PC-3 (cell line): Measurements from ENCODE around the gene PIGT. TPM values are rescaled to one million over a fixed set of nuclear protein-coding genes. Genes with fewer than 3 reads are reported as not detected.
A peak's percentile ranks its signal among the peaks of the same experiment; 100 is the strongest.

ENCODE experiments used
- ATAC-seq: fragments of 200-7000 bp; cut with Tn5 transposase; 2 replicates; pipeline ENCODE4 v1.9.1; 2020; ENCODE audit warnings: mild to moderate bottlenecking, moderate library complexity
- BruUV-seq: library from RNA; stranded (reverse); fragments of 400-500 nt; replicated peaks from 2 replicates; lab custom pipeline; 2021; lab: Mats Ljungman, UMichigan
- CTCF ChIA-PET: fragments of 300-600 bp; sonication (Branson Sonifier 250); formaldehyde crosslinking; loops from one replicate; lab custom pipeline; 2022; ENCODE audit warnings: antibody characterized with exemption; lab: Charles Lee
- POLR2A ChIA-PET: fragments of 300-600 bp; sonication (Branson Sonifier 250); formaldehyde crosslinking; loops from one replicate; lab custom pipeline; 2022; ENCODE audit warnings: antibody characterized with exemption; ENCODE audit not compliant: unreplicated experiment; lab: Charles Lee
- DNase-seq: peaks from one replicate; pipeline ENCODE4 v3.0.0-alpha.2; 2015
- H2AFZ ChIP-seq: fragments of 300-600 bp; sonication (generic); 2 replicates; pipeline ENCODE4 v1.6.0; 2016; ENCODE audit warnings: antibody characterized with exemption, low read length
- H3F3A ChIP-seq: fragments of 300-600 bp; sonication (generic); one replicate; pipeline ENCODE4 v1.6.0; 2017; ENCODE audit warnings: antibody characterized with exemption, low read length, control low read depth, mild to moderate bottlenecking; ENCODE audit not compliant: unreplicated experiment
- H3K27ac ChIP-seq: fragments of 300-600 bp; sonication (generic); 2 replicates; pipeline ENCODE4 v1.5.1; 2016; ENCODE audit warnings: mild to moderate bottlenecking, low read length
- H3K27me3 ChIP-seq: fragments of 300-600 bp; sonication (generic); 2 replicates; pipeline ENCODE4 v1.6.1; 2016; ENCODE audit warnings: low read length, mixed read lengths
- H3K36me3 ChIP-seq: fragments of 300-600 bp; sonication (generic); 2 replicates; pipeline ENCODE4 v1.6.1; 2016; ENCODE audit warnings: low read depth, mixed run types, low read length, mixed read lengths
- H3K4me1 ChIP-seq: fragments of 300-600 bp; sonication (generic); 2 replicates; pipeline ENCODE4 v1.5.1; 2016; ENCODE audit warnings: low read length; ENCODE audit not compliant: insufficient read depth
- H3K4me2 ChIP-seq: fragments of 300-600 bp; sonication (generic); 2 replicates; pipeline ENCODE4 v1.6.0; 2016; ENCODE audit warnings: low read length
- H3K4me3 ChIP-seq: fragments of 300-600 bp; sonication (generic); 2 replicates; pipeline ENCODE4 v1.5.1; 2016; ENCODE audit warnings: mild to moderate bottlenecking, low read length, mixed read lengths
- H3K79me2 ChIP-seq: fragments of 300-600 bp; sonication (generic); 2 replicates; pipeline ENCODE4 v1.6.1; 2017; ENCODE audit warnings: low read length, mixed read lengths
- H3K9ac ChIP-seq: fragments of 300-600 bp; sonication (generic); 2 replicates; pipeline ENCODE4 v1.6.0; 2016; ENCODE audit warnings: mild to moderate bottlenecking, low read length
- H3K9me2 ChIP-seq: fragments of 300-600 bp; sonication (generic); replicated peaks from 2 replicates; pipeline ENCODE4 v1.6.1; 2016; ENCODE audit warnings: mixed run types, low read length, mixed read lengths
- H3K9me3 ChIP-seq: fragments of 300-600 bp; sonication (generic); 2 replicates; pipeline ENCODE4 v1.6.1; 2016; ENCODE audit warnings: low read length, mixed read lengths
- H4K20me1 ChIP-seq: fragments of 300-600 bp; sonication (generic); 2 replicates; pipeline ENCODE4 v1.6.1; 2016; ENCODE audit warnings: low read length, mixed read lengths
- EZH2 ChIP-seq: fragments of 300-600 bp; sonication (generic); IDR thresholded peaks from one replicate; pipeline ENCODE4 v1.6.1; 2017; ENCODE audit warnings: antibody characterized with exemption, mild to moderate bottlenecking, low read length; ENCODE audit not compliant: unreplicated experiment
- EZH2phosphoT487 ChIP-seq: fragments of 300-600 bp; sonication (generic); IDR thresholded peaks from 2 replicates; pipeline ENCODE4 v1.6.1; 2018; ENCODE audit warnings: mild to moderate bottlenecking, antibody characterized with exemption, low read length, borderline replicate concordance
- intact Hi-C: fragments of 100-400 bp; cut with micrococcal nuclease; formaldehyde crosslinking; loops from 2 replicates; pipeline ENCODE4 v1.9.0; 2023
- total RNA-seq: library from RNA; depleted of rRNA; stranded (reverse); fragments of >200 nt; gene quantifications from 2 replicates; pipeline ENCODE4 v1.2.3, GENCODE V29; 2014
- TF ChIP-seq, protein P1 (sequence below): fragments of 300-600 bp; sonication (generic); conservative IDR thresholded peaks from 2 replicates; pipeline ENCODE4 v1.5.1; 2017; ENCODE audit warnings: antibody characterized with exemption, low read depth, mild to moderate bottlenecking, low read length

Gene PIGT
- total RNA-seq, 1 experiment from 2014 or later: 129 TPM

DNA sequence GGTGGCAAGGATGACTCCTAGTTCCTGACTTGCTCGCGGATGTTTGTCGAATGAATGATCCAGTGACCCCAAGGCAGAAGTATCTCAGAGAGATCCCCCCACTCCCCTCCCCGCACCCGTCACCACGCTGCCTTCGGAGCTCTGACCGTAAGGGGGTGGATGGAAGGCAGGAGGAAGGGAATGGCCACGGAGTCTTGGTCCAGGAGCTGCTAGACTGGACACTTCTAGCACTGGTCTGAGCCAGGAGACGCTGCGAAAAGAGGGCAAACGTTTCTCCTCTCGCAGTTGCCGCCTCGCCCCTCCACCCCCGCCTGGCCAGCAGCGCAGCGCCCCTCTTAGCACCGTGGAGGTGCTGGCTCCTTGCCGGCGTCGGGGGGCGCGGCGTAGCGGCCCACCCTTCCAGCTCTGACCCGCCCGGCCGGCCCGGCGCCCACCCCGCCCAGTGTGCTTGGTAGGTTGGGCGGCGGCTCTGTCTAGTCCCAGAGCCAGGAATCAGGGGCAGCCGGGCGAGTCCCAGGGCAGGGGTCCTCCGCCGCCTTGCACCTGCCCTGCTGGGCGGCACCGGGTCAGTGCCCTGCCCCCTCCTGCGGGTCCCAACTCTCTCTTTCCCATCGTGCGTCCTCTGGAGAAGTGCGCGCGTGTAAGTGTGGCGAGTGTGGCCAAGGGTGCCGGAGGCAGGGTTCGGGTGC lies 10.2 kb upstream of the PIGT start:
- no peaks in the 10 kb centered on the region for H3K9me2 ChIP-seq
- CTCF ChIA-PET: interaction anchor here (0.9 kb wide), 1 partner anchor 39 kb away, joined by 4 read pairs; no protein-coding TSS in a partner anchor
- peak overlapping the region; percentile 93 for H2AFZ ChIP-seq
- peak overlapping the region; percentile 88 for H3K4me3 ChIP-seq
- peaks cover 14% of the 10 kb centered on the region for H3K4me1 ChIP-seq
- H3K9me3 ChIP-seq: peaks cover 3% of the 10 kb centered on the region; the same call in 1 of the 2 replicates
- POLR2A ChIA-PET: interaction anchor here (0.6 kb wide), 1 partner anchor 958 kb away, joined by 5 read pairs; no protein-coding TSS in a partner anchor
- intact Hi-C loops: no loop called here
- DNase-seq (peak; percentile 71), ATAC-seq (peak; percentile 74)
- H3K27ac ChIP-seq: peak overlapping the region; percentile 30
- peak overlapping the region; percentile 80 for H3K9ac ChIP-seq
- BruUV-seq: TSS peak; percentile 42
- H3K27me3 ChIP-seq: no peaks in the 10 kb centered on the region
- no peak for TF ChIP-seq EZH2phosphoT487
- TF ChIP-seq, protein P1, sequence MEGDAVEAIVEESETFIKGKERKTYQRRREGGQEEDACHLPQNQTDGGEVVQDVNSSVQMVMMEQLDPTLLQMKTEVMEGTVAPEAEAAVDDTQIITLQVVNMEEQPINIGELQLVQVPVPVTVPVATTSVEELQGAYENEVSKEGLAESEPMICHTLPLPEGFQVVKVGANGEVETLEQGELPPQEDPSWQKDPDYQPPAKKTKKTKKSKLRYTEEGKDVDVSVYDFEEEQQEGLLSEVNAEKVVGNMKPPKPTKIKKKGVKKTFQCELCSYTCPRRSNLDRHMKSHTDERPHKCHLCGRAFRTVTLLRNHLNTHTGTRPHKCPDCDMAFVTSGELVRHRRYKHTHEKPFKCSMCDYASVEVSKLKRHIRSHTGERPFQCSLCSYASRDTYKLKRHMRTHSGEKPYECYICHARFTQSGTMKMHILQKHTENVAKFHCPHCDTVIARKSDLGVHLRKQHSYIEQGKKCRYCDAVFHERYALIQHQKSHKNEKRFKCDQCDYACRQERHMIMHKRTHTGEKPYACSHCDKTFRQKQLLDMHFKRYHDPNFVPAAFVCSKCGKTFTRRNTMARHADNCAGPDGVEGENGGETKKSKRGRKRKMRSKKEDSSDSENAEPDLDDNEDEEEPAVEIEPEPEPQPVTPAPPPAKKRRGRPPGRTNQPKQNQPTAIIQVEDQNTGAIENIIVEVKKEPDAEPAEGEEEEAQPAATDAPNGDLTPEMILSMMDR: no peak
- TF ChIP-seq EZH2: no peak
- no peaks in the 10 kb centered on the region for H4K20me1 ChIP-seq
- peak overlapping the region; percentile 99 for H3K4me2 ChIP-seq
- H3F3A ChIP-seq: no peaks in the 10 kb centered on the region
- peaks cover 6% of the 10 kb centered on the region; the same call in 1 of the 2 replicates for H3K36me3 ChIP-seq
- no peaks in the 10 kb centered on the region for H3K79me2 ChIP-seq

DNA sequence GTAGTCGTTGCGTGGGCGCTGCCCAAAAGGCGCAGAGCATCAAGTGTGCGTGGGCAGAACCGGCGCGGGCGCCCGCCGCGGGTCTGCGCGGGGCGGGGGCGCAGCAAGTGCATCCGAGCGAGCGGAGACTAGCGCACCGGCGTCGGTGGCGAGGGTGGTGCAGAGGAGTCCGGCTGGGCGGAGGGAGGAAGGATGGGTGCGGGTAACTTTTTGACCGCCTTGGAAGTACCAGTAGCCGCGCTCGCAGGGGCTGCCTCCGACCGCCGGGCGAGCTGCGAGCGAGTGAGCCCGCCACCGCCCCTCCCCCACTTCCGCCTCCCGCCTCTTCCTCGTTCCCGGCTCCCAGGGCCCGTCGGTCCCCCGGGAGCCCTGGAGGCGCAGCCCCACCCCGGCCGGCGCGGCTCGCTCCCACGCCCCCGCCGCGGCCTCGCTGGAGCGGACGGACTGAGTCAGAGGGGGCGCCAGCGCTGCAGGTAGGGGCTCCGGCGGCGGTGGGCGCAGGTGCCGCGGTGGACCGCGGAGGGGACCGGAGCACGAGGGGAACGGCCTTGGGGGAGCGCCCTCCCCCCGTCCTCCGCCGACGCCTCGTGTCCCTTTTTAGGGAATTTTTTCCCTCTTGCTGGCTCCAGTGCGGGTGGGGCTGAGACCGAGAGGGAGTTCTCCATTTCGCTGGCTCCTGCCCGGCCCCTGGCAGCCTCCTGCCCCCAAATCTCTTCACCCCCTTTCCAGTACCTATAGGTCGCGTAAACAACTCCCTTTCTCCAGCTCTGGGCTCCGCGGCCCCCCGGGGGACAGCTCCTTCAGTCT lies 9.5 kb upstream of the PIGT start:
- H3K36me3 ChIP-seq: no peaks in the 10 kb centered on the region
- peak overlapping the region; percentile 30 for H3K27ac ChIP-seq
- H3K4me1 ChIP-seq: peaks cover 20% of the 10 kb centered on the region
- no peaks in the 10 kb centered on the region for H3F3A ChIP-seq
- peak overlapping the region; percentile 93 for H2AFZ ChIP-seq
- POLR2A ChIA-PET: interaction anchor here (1.0 kb wide), 1 partner anchor 9 kb away, joined by 5 read pairs; the partner anchor contains the start of gene PIGT
- ATAC-seq (peak; percentile 35), DNase-seq (peak; percentile 52)
- H3K27me3 ChIP-seq: no peaks in the 10 kb centered on the region
- BruUV-seq: no TSS peak
- CTCF ChIA-PET: interaction anchor here (0.9 kb wide), 1 partner anchor 38 kb away, joined by 4 read pairs; no protein-coding TSS in a partner anchor
- H3K9me2 ChIP-seq: no peaks in the 10 kb centered on the region
- no peaks in the 10 kb centered on the region for H3K9me3 ChIP-seq
- H4K20me1 ChIP-seq: no peaks in the 10 kb centered on the region
- peak overlapping the region; percentile 88 for H3K4me3 ChIP-seq
- H3K79me2 ChIP-seq: no peaks in the 10 kb centered on the region
- peak overlapping the region; percentile 80 for H3K9ac ChIP-seq
- no peak for TF ChIP-seq EZH2phosphoT487
- TF ChIP-seq, protein P1: 0 out of 2 replicates have a peak, but pooled peaks have one; percentile 21
- H3K4me2 ChIP-seq: peak overlapping the region; percentile 99
- intact Hi-C loops: no loop called here
